HG02943 (cell line): ENCODE results near the gene TCEANC2.
"Not testable (repeated sequence)": the region's sequence is repeated elsewhere in the genome, so short reads cannot be mapped to it uniquely, and the experiment has no call there.

Experiments used
- ATAC-seq: cut with Tn5 transposase; IDR thresholded peaks from one replicate; pipeline ENCODE4 v1.9.1; 2021; ENCODE audit warnings: mild to moderate bottlenecking, low read depth, moderate library complexity; ENCODE audit not compliant: unreplicated experiment

The TCEANC2 gene

DNA sequence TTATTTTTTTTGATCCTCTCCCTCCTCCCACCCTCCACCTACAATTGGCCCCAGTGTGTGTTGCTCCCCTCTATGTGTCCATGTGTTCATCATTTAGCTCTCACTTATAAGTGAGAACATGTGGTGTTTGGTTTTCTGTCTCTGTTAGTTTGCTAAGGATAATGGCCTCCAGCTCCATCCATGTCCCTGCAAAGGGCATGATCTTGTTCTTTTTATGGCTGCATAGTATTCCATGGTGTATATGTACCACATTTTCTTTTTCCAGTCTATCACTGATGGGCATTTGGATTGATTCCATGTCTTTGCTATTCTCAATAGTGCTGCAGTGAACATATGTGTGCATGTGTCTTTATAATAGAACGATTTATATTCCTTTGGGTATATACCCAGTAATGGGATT lies 28.6 kb upstream of the TCEANC2 start:
- ATAC-seq: not testable (repeated sequence)

DNA sequence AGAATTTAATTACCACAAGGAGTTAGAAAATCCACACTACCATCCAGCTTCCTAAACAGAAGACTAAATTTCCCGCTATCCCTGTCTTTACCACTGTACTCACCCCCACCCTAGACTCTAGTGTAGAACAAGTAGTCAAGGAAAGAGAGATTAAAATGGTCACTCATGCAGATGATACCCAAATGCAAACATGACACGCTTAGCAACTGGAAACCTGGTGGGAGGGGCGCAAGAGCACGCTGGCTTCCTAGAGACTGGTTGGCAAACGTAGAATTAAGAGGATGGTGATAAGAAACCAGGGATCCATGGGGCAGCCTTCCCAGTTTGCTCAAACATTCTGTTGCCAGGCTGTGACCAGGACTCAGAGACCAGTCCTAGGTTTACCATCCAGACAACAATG lies 25.6 kb upstream of the TCEANC2 start:
- ATAC-seq: no peak

DNA sequence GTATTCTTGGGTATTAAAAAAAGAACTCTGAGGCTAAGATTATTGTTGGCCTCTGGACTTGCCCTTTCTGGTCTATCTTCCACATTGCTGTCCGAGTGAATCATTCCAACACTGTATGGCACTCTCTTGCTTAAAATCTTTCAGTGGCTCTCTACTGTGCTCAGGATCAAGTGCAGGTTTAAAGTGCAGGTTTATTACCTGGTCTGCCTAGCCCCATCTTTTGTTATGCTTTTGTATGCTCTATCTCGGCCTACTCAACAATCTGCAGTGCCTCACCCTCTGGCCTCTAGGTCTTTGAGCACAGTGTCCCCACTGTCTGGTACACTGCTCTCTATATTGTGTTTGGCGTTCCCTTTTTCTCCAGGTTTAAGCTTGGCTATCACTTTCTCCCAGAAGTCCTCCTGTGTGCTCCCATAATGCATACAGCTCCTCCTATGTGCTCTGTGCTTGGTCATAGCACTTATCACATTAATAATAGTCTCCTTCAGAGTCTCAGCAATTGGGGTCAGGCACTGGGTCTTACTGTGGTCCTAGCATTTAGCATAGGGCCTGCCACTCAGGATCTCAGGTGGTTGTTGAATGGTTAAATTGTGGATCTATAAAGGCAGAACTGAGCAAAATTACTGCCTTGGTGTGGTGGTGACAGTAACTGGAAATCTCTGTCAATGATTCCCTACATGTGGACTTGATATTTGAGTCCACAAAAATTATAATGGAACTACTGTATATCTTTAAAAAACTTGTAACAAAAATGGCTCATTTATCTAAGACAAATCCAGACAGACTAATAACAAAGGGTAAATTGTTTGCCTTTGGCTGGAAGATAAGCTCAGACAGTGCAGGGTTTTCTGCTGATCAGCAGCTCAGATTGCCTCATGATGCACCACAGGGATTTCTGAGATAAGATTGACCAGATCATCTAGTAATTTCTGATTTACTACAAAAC lies 24.8 kb upstream of the TCEANC2 start:
- no peak for ATAC-seq

DNA sequence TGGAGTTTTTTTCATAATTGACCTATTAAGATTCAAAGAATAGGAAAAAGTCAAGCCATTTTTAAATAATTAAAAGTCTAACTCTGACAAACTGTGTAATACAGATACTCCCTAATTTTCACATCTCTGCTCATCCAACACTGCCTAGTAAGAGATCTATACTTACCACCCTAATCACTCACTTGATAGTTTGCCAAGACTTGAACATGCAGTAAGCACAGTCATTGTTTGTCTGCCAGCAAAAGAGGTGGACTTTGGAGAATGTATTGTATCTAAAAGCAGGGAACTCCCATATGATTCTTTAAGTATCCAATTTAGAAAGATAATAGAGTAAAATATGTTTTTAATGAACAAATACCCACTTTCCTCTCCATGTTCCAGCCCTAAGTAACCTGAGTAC lies 15.9 kb upstream of the TCEANC2 start:
- ATAC-seq: no peak

DNA sequence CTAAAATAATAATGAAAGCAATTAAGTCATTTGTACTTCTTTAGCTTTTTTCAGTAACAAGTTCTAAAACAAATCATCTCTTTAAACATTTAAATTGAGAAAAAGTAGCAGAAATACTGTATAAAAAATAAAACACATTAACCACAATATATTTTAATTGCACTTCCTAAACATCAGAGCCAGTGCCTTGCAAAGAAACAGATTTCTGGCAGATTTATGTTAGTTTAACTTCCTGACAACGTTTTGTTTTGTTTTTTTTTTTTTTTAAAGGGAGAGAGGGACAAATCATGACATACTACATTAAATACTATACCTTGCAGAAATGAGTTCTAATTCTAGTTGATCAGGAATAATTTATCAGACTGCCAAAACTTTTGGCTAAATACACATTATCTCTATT lies 11.6 kb upstream of the TCEANC2 start:
- no peak for ATAC-seq

DNA sequence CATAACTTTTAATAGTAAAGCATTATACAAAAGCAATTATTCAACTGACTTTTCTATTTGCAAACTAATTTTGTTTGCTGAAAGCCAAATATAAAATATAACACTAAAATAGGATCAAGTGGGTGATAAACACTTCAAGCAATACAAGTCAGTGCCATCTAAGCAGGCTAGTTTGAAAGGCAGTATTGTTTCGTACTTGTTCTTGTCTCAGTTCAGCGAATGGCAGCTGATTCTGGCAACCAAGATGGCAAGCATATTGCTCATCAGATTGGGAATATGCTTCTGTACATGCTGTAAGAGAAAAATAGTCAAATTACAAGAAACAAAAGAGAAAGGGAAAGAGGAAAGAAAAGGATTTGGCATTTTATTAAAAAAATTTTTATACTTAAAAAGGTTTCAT lies 7.9 kb upstream of the TCEANC2 start:
- ATAC-seq: no peak

DNA sequence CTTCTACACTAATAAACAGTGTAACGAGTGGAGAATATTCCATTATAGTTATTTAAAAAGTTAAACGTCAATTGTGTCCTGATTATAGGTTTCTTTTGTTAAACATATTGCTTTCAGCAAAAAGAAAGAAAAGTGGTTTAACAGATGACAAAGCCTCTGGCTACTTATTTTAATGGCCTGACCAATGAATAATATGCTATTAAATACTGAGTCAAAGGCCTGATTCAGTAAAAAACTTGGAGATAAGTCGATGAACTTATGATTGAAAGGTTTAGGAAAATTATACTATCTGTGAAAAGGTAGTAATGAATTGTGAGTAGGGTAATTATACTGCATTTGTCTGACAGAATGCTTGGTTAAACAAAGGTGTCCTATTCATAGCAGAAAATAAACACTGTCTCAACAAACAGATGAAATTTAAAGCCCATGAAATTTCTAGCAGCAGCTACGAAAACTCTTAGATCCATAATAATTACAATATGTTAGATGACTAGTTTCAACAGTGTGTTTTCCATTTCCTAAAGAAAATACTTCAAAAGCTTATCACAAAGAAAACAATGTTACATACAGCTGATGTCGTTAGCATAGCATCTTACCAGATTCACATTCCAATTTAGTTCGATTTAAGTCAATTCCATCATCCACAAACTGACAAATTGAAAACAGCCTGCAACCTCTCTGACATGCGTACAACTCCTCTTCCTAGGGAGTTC lies 6.6 kb upstream of the TCEANC2 start:
- no peak for ATAC-seq

DNA sequence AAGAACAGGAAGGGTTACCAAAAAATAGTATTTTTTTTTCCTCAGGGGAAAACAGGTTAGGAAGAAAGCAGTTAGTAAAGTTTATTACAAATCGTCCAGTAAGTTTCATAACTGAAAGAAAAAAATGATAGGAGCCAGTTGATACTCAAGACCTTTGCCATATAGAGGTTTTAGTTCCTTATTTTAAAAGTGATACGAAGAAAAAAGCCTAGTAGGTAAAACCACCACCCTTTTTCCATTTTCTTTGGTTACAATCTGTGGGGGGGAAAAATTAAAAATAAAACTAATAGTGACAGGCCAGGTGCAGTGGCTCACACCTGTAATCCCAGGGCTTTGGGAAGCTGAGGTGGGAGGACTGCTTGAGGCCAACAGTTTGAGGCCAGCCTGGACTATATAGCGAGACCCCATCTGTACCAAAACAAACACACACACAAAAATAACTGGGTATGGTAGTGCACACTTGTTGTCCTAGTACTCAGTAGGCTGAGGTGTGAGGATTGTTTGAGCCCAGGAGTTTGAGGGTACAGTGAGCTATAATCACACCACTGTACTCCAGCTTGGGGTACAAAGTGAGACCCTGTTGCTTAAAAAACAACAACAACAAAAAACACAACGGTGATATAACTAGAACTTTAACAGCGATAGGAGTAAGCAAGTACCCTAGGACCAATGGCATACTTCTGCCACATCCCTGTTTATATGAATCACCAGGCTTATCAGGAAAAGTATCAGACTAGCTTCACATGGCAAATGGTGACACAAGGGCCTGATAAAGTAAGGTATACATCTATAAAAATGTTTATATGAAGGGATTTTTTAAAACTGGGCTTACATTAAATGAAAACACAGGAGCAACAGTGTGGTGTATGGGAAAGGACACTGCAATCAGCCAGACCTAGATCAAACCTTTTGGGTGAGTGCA lies 5.8 kb upstream of the TCEANC2 start:
- ATAC-seq: no peak

DNA sequence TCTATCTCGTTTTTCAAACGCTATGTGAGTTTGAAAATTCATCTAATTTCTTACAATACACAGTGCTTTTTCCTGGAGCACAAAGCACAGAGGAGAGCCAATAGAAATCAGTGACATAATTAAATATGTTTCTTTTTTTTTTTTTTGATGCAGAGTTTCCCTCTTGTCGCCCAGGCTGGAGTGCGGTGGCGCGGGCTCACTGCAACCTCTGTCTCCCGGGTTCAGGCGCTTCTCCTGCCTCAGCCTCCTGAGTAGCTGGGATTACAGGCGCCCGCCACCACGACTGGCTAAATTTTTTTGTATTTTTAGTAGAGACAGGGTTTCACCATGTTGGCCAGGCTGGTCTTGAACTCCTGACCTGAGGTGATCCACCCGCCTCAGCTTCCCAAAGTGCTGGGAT lies 3.0 kb upstream of the TCEANC2 start:
- not testable (repeated sequence) for ATAC-seq

DNA sequence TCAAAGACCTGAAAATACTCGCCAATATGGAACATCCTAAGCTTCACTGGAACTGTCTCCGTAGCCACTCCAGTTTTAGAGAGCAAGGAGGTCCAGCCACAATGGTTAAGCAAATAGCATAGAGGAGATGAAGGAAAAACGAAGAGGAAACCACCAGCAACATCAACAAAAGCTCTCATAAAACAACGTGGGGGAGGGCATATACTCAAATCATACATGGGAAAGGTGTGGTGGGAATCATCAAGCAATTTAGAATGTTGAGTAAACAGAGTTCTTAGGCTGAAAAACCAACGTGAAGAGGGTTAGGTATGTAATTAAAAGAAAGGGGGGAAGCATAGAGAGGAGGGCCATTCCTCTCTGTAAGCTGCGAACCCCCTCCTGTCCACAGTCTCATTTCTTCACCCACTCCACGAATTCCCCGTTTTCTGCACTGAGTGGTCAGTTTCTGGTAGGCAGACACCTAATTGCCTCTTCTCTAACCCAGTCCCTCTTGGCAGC lies 1.4 kb upstream of the TCEANC2 start:
- ATAC-seq: no peak

DNA sequence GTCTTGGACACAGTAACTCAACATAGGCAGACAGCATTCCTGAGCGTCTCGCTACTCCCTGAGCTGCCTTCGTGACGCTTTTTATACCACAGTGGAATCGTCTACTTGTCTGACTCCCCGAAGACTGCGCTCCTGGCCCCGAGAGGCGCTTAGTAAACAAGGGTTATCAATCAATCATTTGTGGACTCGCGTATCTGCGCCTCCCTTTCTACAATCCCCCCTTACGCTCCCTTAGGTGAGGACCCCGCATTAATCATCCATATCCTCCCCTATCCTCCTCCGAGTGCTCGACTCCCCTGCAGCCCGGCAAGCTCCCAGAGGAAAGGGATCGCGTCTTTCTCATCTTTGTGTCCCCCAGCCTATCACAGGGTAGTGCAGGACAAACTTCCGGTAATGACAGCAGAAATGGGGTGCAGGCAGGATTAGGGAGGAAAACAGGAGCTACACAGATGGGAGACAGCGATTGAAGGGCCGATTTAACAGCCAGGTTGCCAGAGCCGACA lies 926 bp upstream of the TCEANC2 start:
- ATAC-seq: peak; percentile 24

DNA sequence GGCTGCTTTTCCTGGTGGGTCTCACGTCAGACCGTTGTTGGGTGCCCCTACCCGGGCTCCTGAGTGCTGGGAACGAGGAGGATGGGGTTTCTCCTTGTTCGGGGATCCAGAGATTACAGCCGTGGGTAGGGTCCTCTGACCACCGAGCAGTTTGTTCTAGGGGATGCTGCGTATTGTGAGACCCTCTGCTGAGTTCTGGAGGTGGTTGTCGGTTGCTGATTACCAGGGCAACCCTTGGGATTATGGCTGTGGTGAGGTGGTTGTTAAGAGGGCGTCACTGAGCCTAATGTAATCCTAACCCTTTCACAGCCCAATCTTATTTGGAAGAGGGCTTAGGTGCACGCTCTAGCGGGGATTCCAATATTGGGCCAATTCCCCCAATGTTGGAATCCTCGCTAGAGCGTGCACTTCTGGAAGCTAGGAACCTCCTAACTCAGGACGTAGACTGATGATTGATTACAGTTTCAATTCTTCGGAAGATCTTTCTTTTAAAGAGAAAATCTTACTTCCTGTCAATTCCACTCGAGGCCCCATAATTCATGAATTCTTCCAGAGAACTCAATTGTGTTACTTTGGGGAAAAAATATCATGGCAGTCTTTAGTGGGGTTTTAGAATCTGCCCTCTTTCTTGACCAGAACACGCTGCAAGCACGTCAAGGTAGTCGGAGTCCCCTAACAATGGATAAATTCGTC lies 483 bp downstream of the TCEANC2 start:
- no peak for ATAC-seq

DNA sequence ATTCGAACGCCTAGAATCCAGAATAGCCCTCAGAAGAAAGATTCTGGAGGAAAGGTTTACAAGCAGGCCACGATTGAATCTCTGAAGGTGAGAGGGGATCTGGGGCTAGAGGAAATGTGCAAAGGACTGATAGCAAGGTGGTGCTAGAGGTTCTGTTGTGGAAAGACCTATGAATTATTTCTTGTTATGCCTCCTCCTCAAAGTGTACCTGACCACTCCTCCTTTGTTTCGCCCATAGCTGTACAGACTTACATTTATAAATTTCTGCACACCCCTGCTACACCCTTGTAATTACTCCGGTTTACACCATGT lies 986 bp downstream of the TCEANC2 start:
- ATAC-seq: no peak

DNA sequence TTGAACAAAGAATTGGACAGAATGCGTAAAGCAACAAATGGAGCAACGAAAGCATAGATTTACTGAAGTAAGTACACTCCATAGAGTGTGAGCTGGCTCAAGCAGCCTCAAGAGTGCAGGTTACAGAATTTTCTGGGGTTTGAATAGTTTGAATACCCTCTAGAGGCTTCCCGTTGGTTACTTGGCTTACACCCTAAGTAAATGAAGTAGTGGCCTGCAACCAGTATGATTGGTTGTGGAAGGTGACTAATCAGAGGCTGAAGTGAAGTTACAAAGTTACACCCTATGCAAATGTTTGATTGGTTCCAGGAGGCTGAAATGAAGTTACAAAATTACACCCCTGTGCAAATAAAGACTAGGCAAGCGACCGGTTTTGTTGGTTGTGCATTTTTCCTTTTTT lies 10.9 kb downstream of the TCEANC2 start:
- ATAC-seq: no peak

DNA sequence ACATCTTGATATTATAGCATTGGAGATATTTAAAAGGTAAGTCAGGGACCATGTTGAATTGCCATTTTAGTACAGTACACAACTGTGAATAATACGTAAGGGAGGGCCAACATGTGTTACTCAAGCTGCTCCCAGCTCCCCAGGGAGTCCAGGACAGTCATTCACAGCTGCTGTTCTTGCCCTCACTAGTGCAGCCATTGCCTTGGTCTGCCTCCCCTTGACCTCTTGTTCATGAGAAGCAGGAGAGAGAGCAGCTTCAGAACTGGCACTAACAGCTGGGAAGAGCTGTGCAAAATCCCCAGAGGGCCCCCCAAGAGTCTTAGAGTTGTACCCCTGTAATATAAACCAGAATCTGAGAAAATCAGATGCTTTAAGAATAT lies 16.4 kb downstream of the TCEANC2 start:
- no peak for ATAC-seq

DNA sequence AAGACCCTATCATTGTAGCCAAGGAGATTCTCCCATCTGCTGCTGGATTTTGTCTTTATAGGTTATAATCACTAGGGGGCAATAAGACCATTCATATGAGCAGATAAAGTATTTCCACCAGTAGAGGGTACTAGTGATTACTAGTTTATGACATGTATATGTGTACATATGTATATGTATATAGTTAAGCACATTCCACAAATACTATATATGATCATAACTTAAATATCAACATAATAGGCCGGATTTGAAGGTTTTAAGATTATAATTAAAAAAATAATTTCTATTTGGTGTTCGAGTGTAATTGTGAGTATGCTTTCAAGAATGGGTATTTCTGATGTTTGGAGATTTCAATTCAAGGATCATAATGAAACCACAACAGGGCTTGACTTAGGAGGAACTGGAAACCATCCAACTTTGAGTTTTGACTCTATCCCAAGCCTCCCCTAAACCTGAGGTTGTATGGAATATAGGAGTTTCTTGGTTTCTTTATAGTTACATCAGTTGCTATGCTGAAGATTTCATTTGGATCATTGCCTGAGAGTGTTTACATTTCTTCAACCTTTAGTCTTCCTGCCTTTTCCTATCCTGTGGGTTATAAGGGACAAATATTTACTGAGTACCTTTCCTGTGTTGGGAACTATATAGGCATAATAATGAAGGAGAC lies 16.9 kb downstream of the TCEANC2 start:
- ATAC-seq: no peak

DNA sequence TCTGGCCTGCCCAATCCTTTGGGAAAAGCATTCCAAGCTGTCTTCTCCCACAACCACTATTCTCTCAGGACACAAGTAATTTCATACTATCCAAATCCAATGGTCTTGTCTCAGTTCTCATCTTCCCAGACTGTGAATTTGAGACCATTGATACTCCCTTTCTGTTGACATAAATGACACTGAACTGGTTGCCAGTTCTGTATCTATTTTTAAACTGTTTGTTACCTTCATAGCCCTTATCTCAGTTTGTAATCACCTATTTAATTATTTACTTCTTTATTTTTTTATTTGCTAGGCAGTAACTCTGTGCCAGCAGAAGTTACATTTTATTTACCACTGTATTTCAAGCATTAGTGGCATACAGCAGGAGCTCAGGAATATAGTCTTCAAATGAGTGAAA lies 24.0 kb downstream of the TCEANC2 start:
- no peak for ATAC-seq

DNA sequence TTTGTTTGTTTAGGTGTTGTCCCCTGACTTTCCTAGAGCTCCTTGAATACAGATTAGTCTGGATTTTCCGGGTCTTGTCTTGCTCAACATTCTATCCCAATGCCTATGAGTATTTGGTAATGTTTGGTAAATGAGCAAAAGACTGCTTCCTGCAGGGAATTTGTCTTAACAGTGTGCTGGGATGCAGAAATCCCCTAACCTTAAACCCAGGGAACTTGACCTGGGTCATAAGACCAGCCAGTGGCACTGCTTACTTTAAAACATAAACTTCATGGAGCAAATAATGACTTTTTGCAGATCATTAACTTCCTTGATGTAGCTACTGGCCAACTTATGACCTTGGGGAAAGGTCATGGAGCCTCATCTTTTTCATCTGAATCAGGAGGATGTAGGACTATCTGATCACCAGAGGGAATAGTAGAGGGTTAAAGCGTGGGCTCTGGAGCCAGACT lies 27.2 kb downstream of the TCEANC2 start:
- no peak for ATAC-seq
